ENCODE data around the gene CBX2.
"Not testable (repeated sequence)": the region's sequence is repeated elsewhere in the genome, so short reads cannot be mapped to it uniquely, and the experiment has no call there.

The CBX2 gene

GRCh38 chr17:79772726-79773125, 5.2 kb upstream of the CBX2 start:
- DNase-seq: not testable (repeated sequence)

GRCh38 chr17:79774561-79774975, 3.4 kb upstream of the CBX2 start:
- DNase-seq: no peak

GRCh38 chr17:79775632-79776031, 2.3 kb upstream of the CBX2 start:
- no peak for DNase-seq

- no peak for DNase-seq
Observed at GRCh38 chr17:79776376-79777119, 1.4 kb upstream of the CBX2 start.

GRCh38 chr17:79777120-79777893, 641 bp upstream of the CBX2 start:
- peak in 1 of 2 experiments; percentile 42 for DNase-seq

GRCh38 chr17:79778504-79779083, 646 bp downstream of the CBX2 start:
- DNase-seq: peak in 1 of 2 experiments; percentile 10

- DNase-seq: no peak
Observed at GRCh38 chr17:79779084-79779529, 1.2 kb downstream of the CBX2 start.

- DNase-seq: no peak
Observed at GRCh38 chr17:79779661-79780365, 1.9 kb downstream of the CBX2 start.

- DNase-seq: no peak
Observed at GRCh38 chr17:79781012-79781650, 3.2 kb downstream of the CBX2 start.

GRCh38 chr17:79781736-79782575, 4.0 kb downstream of the CBX2 start:
- DNase-seq: no peak

GRCh38 chr17:79783891-79784290, 5.9 kb downstream of the CBX2 start:
- DNase-seq: no peak

GRCh38 chr17:79784353-79785016, 6.5 kb downstream of the CBX2 start:
- no peak for DNase-seq

GRCh38 chr17:79785017-79785899, 7.3 kb downstream of the CBX2 start:
- DNase-seq: no peak

GRCh38 chr17:79785900-79786810, 8.2 kb downstream of the CBX2 start:
- DNase-seq: no peak

- no peak for DNase-seq
Observed at GRCh38 chr17:79786930-79787643, 9.1 kb downstream of the CBX2 start.

- DNase-seq: no peak
Observed at GRCh38 chr17:79788455-79788854, 10.5 kb downstream of the CBX2 start.

GRCh38 chr17:79788989-79789942, 11.3 kb downstream of the CBX2 start:
- DNase-seq: no peak

All from activated CD4-positive, alpha-beta T cell treated with anti-CD3 and anti-CD28 coated beads, Interleukin-2, amount 50 U/mL, for 48 hours (primary cell).